K562 (cell line): ENCODE results near the gene GPSM3. TPM values are rescaled to one million over a fixed set of nuclear protein-coding genes. Genes with fewer than 3 reads are reported as not detected.

Experiments
- BHLHE40 ChIP-seq: IDR thresholded peaks from 2 replicates; pipeline ENCODE4 v1.6.1; 2011; ENCODE audit warnings: low read length, improper control_type of control experiment
- CBX5 ChIP-seq: IDR thresholded peaks from 2 replicates; pipeline ENCODE4 v1.6.1; 2014; ENCODE audit warnings: low read depth, borderline replicate concordance
- E2F8 ChIP-seq: fragments of 450-650 bp; IDR thresholded peaks from 2 replicates; pipeline ENCODE4 v1.7.1; 2018; ENCODE audit warnings: mild to moderate bottlenecking, low read depth; ENCODE audit not compliant: partially characterized antibody
- ESRRA ChIP-seq: fragments of 450-650 bp; IDR thresholded peaks from 2 replicates; pipeline ENCODE4 v1.6.1; 2014; ENCODE audit warnings: low read depth, mild to moderate bottlenecking, moderate library complexity, borderline replicate concordance
- EZH2 ChIP-seq: IDR thresholded peaks from 2 replicates; pipeline ENCODE4 v1.6.1; 2012; ENCODE audit warnings: low read depth, mild to moderate bottlenecking, inconsistent platforms, low read length, borderline replicate concordance
- FOXJ2 ChIP-seq: fragments of 200-800 bp; sonication (Bioruptor generic); IDR thresholded peaks from 2 replicates; pipeline ENCODE4 v1.6.1; 2016; ENCODE audit warnings: missing genetic modification characterization, missing compliant biosample characterization
- FOXK1 ChIP-seq: sonication (generic); formaldehyde crosslinking; IDR thresholded peaks from 2 replicates; pipeline ENCODE4 v1.8.0; 2022; ENCODE audit warnings: missing genetic modification reagents, mild to moderate bottlenecking, borderline replicate concordance
- FOXK2 ChIP-seq, 2 experiments: fragments of 450-650 bp; IDR thresholded peaks in 1 of 2; conservative IDR thresholded peaks in 1 of 2; 2 replicates each; pipeline ENCODE4 v1.6.1; 2016; ENCODE audit warnings: low read depth in 2 of 2, mild to moderate bottlenecking in 1 of 2
- HCFC1 ChIP-seq: IDR thresholded peaks from 2 replicates; pipeline ENCODE4 v1.6.1; 2012; ENCODE audit warnings: low read depth, low read length, improper control_type of control experiment
- KAT2B ChIP-seq: IDR thresholded peaks from one replicate; pipeline ENCODE4 v1.6.1; 2012; ENCODE audit warnings: low read depth, mild to moderate bottlenecking, control low read depth, inconsistent platforms, low read length, moderate library complexity
- NEUROD1 ChIP-seq: fragments of 150-350 bp; IDR thresholded peaks from 2 replicates; pipeline ENCODE4 v1.6.1; 2014; ENCODE audit warnings: borderline replicate concordance, low read length, low read depth; ENCODE audit not compliant: partially characterized antibody
- POLR2AphosphoS5 ChIP-seq: IDR thresholded peaks from 2 replicates; pipeline ENCODE4 v1.6.1; 2011; ENCODE audit warnings: mild to moderate bottlenecking, low read depth, low read length, moderate library complexity; ENCODE audit not compliant: control insufficient read depth, insufficient read depth
- RBM15 ChIP-seq: fragments of 200-400 bp; formaldehyde crosslinking; IDR thresholded peaks from 2 replicates; pipeline ENCODE4 v1.6.1; 2018; ENCODE audit warnings: mild to moderate bottlenecking, low read length, moderate library complexity; ENCODE audit not compliant: insufficient read depth
- TEAD2 ChIP-seq: fragments of 450-650 bp; IDR thresholded peaks from 2 replicates; pipeline ENCODE4 v1.6.1; 2016; ENCODE audit warnings: missing genetic modification characterization, control low read depth, missing compliant biosample characterization
- XRCC4 ChIP-seq: IDR thresholded peaks from one replicate; pipeline ENCODE4 v1.6.1; 2011; ENCODE audit not compliant: insufficient read depth, insufficient read length; ENCODE audit errors: extremely low read depth
- ZBTB1 ChIP-seq: sonication (generic); formaldehyde crosslinking; IDR thresholded peaks from 2 replicates; pipeline ENCODE4 v1.8.1; 2023; ENCODE audit warnings: missing genetic modification reagents, low read depth, mild to moderate bottlenecking, borderline replicate concordance
- ZC3H11A ChIP-seq: IDR thresholded peaks from 2 replicates; pipeline ENCODE4 v1.6.1; 2012; ENCODE audit warnings: low read depth, low read length, improper control_type of control experiment
- ZC3H8 ChIP-seq: fragments of 450-650 bp; IDR thresholded peaks from 2 replicates; pipeline ENCODE4 v1.6.1; 2017
- ZHX1 ChIP-seq: fragments of 150-350 bp; conservative IDR thresholded peaks from 2 replicates; pipeline ENCODE4 v1.6.1; 2014; ENCODE audit warnings: low read length
- ZNF212 ChIP-seq: fragments of 450-650 bp; formaldehyde crosslinking; IDR thresholded peaks from 2 replicates; pipeline ENCODE4 v1.4.0; 2020; ENCODE audit warnings: mild to moderate bottlenecking
- ZNF217 ChIP-seq: sonication (generic); formaldehyde crosslinking; IDR thresholded peaks from 2 replicates; pipeline ENCODE4 v1.8.0; 2022; ENCODE audit warnings: mild to moderate bottlenecking, missing genetic modification reagents
- ZNF444 ChIP-seq: fragments of 250-450 bp; sonication (Bioruptor Pico); IDR thresholded peaks from 2 replicates; pipeline ENCODE4 v1.4.0; 2020; ENCODE audit warnings: mild to moderate bottlenecking, moderate library complexity
- ZNF699 ChIP-seq: fragments of 250-450 bp; sonication (Bioruptor Pico); IDR thresholded peaks from 2 replicates; pipeline ENCODE4 v1.8.0; 2021; ENCODE audit warnings: mild to moderate bottlenecking, moderate library complexity; ENCODE audit not compliant: insufficient replicate concordance
- ZSCAN29 ChIP-seq: fragments of 450-650 bp; IDR thresholded peaks from 2 replicates; pipeline ENCODE4 v1.6.1; 2017
- polyA plus RNA-seq, 8 experiments: library from polyadenylated mRNA; depleted of rRNA in 4 of 8; stranded (reverse) in 5 of 8; unstranded in 3 of 8; fragments of >200 nt; fragmentation: Nextera tagmentation in 2 of 8; fragmentation: Illumina TruSeq in 1 of 8; extraction: Ambion mirVana in 2 of 8; extraction: Trizol in 1 of 8; gene quantifications; 2 replicates each; pipeline versions ENCODE4 v1.2.1 to v1.2.3, GENCODE V29; 2011 to 2014; ENCODE audit warnings: inconsistent platforms in 1 of 8, missing spikeins in 1 of 8
- total RNA-seq, 7 experiments: library from RNA; depleted of rRNA in 6 of 7; stranded (reverse); fragments of >200 nt in 6 of 7; fragmentation: Illumina TruSeq in 2 of 7; extraction: Trizol in 2 of 7; gene quantifications; 2 replicates each; pipeline versions ENCODE4 v1.2.1 to v1.2.3, GENCODE V29; 2011 to 2021; ENCODE audit warnings: low replicate concordance in 1 of 7

The GPSM3 gene
- total and polyA plus RNA-seq, 9 of the 15 experiments (the other 6 are each of a cell fraction or from before 2014, with no cell fraction given): 5.3 to 42.6 (median 24.4) TPM

- TF ChIP-seq TEAD2 (tag) (no peak), HCFC1 (no peak; the same call in 1 of the 2 replicates), BHLHE40 (peak; percentile 61), ZSCAN29 (no peak), ZNF212 (no peak), ZC3H11A (no peak), ZC3H8 (no peak), ESRRA (peak; percentile 61; the same call in 1 of the 2 replicates), ZNF699 (no peak), EZH2 (no peak), ZNF444 (0 out of 2 replicates have a peak, but pooled peaks have one; percentile 57), NEUROD1 (peak; percentile 68), ZBTB1 (CRISPR knock-in tag) (no peak), FOXJ2 (tag) (no peak), XRCC4 (no peak), E2F8 (no peak), RBM15 (no peak), KAT2B (no peak), ZHX1 (no peak), CBX5 (0 out of 2 replicates have a peak, but pooled peaks have one; percentile 22), POLR2AphosphoS5 (peak; percentile 93), FOXK2 (conservative IDR thresholded peaks at IDR 0.05 in 1 of 2, IDR thresholded peaks at IDR 0.05 in 1 of 2; ENCODE audit: low read depth in 2 of 2) (peak; percentile 82 to 91; a peak in 3 of 4 replicates), FOXK1 (CRISPR knock-in tag) (no peak), ZNF217 (CRISPR knock-in tag) (no peak)
Observed at GRCh38 chr6:32167761-32168262, 24.6 kb downstream of the GPSM3 start (continued).
